ENCODE measurements around the gene CCT6B.
"Not testable (repeated sequence)": the region's sequence is repeated elsewhere in the genome, so short reads cannot be mapped to it uniquely, and the experiment has no call there.

CCT6B gene

DNA sequence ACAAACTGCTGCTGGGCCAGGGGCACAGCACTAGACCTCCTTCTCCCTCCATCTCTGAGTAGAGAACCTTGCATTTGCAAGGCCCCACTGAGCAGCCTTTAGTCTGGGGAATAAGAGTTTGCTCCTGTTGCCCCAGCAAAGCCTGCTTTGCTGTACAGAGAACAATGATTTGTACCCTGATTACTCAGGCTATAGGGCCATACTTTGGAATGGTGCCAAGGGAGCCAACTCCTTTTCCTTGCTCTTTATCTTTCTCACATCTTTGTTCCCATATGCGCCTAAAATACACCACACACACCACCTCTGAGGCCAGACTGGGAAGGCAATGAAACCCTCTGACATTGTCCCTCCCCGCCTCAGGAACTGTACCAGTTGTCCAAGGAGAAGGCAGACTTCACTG, 40.3 kb upstream of the CCT6B start:
- peak in 1 of 2 donors; percentile 27 for DNase-seq (ENCODE audit: low read depth in 2 of 2)
- no peak overlapping the region for H3K4me3 ChIP-seq (replicated peaks in 1 of 2; ENCODE audit: low read depth in 2 of 2, low read length in 2 of 2)
- TF ChIP-seq CTCF (IDR thresholded peaks at IDR 0.05; ENCODE audit: low read depth, low read length), result no peak

DNA sequence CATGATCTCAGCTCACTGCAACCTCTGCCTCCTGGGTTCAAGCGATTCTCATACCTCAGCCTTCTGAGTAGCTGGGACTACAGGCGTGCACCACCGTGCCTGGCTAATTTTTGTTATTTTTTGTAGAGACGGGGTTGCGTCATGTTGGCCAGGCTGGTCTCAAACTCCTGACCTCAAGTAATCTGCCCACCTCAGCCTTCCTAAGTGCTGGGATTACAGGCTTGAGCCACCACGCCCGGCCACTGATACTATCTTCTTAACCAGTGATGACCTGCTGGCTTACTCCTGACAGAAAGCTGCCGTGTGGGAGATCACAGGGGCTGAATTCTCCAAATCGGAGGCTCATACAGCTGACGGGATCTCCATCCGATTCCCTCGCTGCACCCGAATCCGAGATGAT, 39.7 kb upstream of the CCT6B start:
- DNase-seq (ENCODE audit: low read depth in 2 of 2); H3K4me3 ChIP-seq (replicated peaks in 1 of 2; ENCODE audit: low read depth in 2 of 2, low read length in 2 of 2): not testable (repeated sequence)

DNA sequence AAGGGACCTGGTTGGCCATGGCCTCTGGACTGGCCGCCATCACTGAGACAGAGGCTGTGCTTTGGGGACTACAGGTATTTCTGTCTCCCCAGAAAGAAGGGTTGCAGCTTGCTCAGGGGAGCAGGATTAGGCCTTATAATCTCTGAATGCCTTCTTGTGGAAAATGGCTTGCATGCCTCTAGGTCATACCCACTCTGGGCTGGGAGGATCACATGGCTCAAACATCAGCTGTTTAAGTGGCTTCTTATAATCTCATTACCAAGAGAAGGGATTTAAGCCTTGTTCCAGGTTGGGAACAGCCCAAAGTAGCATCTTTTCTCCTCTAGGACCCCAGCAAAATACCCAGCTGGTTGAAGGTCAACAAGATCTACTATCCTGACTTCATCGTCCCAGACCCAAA, 38.2 kb upstream of the CCT6B start:
- TF ChIP-seq CTCF (IDR thresholded peaks at IDR 0.05; ENCODE audit: low read depth, low read length), result no peak
- DNase-seq (ENCODE audit: low read depth in 2 of 2), result no peak
- H3K4me3 ChIP-seq (replicated peaks in 1 of 2; ENCODE audit: low read depth in 2 of 2, low read length in 2 of 2), result no peak overlapping the region

- no peak overlapping the region for H3K4me3 ChIP-seq (replicated peaks in 1 of 2; ENCODE audit: low read depth in 2 of 2, low read length in 2 of 2)
- peak; percentile 74 to 80 for DNase-seq (ENCODE audit: low read depth in 2 of 2)
- TF ChIP-seq CTCF (IDR thresholded peaks at IDR 0.05; ENCODE audit: low read depth, low read length), result peak; percentile 96
Measured at GRCh38 chr17:34998205-34998604, 36.9 kb upstream of the CCT6B start.

DNA sequence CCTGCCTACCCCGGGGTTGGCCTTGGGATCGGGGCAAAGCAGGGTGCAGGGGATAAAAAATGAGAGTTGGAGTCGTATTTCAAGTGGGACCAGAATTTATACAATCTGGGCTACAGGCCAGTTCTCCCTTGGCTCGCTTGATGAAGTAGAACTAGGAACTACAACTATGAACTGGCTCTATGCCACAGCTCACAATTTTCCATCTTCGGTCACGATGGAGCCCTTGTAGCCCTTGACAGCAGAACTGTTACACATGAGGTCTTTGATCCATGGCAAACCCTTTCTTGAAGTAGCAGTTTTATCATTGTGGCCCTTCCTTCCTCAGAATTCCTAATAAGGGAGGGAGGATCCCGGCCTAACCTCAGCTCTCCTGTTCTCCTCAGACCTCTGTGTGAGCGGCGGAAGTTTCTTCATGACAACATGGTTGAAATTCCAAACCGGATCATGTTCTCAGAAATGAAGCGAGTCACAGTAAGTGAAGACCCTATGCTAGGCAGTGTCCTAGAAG, 36.1 kb upstream of the CCT6B start:
- no peak overlapping the region for H3K4me3 ChIP-seq (replicated peaks in 1 of 2; ENCODE audit: low read depth in 2 of 2, low read length in 2 of 2)
- TF ChIP-seq CTCF (IDR thresholded peaks at IDR 0.05; ENCODE audit: low read depth, low read length), result no peak
- DNase-seq (ENCODE audit: low read depth in 2 of 2), result peak; percentile 66 to 94

DNA sequence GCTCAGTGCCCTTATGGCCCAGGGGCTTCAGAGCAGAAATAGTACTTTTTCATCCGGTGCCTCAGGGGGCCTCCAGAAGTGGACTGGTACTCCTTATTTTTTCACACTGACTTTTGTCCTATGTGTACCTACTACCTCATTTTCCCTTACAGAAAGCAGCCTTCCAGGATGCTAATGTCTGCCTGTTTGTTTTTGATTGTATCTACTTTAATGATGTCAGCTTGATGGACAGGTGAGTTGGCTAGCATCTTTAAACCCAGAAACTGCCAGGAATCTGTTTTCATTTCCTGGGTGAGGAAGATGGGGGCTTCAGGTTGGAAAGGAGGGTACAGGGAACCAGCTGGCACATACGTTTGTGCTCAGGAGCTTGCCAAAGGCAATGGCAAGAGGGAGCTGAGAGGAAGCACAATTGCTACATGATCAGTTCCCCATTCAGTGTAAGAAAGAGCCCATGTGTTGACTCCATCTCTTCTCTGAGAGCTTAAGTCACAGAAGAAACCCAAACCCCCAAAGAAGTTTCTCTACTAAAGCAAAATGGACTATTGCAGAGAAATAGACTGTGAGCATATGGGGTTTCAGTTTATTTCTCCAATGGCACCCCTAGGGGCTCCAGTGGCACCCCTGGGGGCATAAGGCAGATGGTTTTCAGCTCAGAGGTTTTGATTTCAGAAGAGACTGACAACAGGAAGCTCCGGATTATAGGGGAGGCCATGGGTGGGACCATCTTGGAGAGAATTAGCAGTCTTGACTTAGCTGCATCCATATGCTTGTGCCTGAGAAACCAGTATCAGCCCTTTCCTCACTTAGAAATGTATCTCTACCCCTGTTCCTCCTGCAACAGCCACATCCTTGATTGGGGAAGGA, 35.4 kb upstream of the CCT6B start:
- DNase-seq (ENCODE audit: low read depth in 2 of 2), result no peak
- TF ChIP-seq CTCF (IDR thresholded peaks at IDR 0.05; ENCODE audit: low read depth, low read length), result no peak
- no peak overlapping the region for H3K4me3 ChIP-seq (replicated peaks in 1 of 2; ENCODE audit: low read depth in 2 of 2, low read length in 2 of 2)

DNA sequence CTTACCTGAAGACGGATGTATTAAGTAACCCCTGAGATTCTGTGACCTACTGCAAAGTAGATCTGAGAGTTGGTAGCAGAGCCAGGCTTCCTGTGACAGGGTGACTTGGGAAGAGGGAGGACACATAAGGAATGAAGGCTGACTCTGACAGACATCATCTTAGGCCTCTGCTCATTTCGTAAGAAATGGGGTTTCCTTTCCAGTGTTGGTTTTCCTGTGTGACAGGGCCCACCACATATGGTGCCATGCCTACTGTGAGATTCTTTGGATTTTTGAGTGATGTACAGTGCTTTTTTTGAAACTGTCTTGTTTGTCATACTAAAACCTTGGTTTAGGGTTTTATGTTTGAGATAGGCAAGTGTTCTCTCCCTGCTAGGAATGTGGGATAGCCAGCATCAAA, 31.8 kb upstream of the CCT6B start:
- H3K4me3 ChIP-seq (replicated peaks in 1 of 2; ENCODE audit: low read depth in 2 of 2, low read length in 2 of 2), result no peak overlapping the region
- TF ChIP-seq CTCF (IDR thresholded peaks at IDR 0.05; ENCODE audit: low read depth, low read length), result no peak
- no peak for DNase-seq (ENCODE audit: low read depth in 2 of 2)
